OCI-LY3 (cell line): ENCODE results near the gene ZGLP1.

Experiments used
- CTCF ChIP-seq: fragments of 200-600, 300-600 bp; sonication (generic); IDR thresholded peaks from 2 replicates; pipeline ENCODE4 v1.5.1; 2014; ENCODE audit warnings: antibody characterized with exemption, low read length, low read depth
- EZH2phosphoT487 ChIP-seq: fragments of 200-600 bp; shearing (Covaris generic); IDR thresholded peaks from 2 replicates; pipeline ENCODE4 v1.6.1; 2018; ENCODE audit warnings: antibody characterized with exemption, mixed run types, low read depth

GRCh38 chr19:10353793-10354391 lies 44.3 kb upstream of the ZGLP1 start:
- TF ChIP-seq CTCF (no peak), EZH2phosphoT487 (no peak)
